ENCODE measurements around the gene DOK7.

DOK7 gene

GRCh38 chr4:3492741-3493719 lies 29.9 kb downstream of the DOK7 start:
- no peak for DNase-seq

- no peak for DNase-seq
Measured at GRCh38 chr4:3493720-3494461, 30.8 kb downstream of the DOK7 start.

DNA sequence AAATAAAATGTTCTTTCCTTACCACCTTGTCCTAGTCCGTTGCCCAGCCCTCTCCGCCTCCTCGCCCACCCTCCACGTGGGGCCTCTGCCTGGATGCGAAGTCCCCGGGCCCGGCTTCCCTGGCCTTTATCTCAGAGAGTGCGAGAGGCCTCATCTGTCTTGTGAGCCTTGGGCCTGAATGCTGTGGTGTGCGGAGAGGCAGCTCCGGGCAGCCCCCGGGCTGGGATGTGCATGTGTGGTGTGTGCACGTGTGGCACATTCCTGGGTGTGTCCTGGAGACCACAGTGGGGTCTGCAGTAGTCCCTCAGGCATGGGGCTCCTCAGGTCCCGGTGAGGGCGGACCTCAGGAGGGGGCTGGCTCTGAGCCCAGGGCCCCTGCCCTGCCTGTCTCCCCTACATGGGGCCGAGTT lies 31.4 kb downstream of the DOK7 start:
- DNase-seq: no peak

DNA sequence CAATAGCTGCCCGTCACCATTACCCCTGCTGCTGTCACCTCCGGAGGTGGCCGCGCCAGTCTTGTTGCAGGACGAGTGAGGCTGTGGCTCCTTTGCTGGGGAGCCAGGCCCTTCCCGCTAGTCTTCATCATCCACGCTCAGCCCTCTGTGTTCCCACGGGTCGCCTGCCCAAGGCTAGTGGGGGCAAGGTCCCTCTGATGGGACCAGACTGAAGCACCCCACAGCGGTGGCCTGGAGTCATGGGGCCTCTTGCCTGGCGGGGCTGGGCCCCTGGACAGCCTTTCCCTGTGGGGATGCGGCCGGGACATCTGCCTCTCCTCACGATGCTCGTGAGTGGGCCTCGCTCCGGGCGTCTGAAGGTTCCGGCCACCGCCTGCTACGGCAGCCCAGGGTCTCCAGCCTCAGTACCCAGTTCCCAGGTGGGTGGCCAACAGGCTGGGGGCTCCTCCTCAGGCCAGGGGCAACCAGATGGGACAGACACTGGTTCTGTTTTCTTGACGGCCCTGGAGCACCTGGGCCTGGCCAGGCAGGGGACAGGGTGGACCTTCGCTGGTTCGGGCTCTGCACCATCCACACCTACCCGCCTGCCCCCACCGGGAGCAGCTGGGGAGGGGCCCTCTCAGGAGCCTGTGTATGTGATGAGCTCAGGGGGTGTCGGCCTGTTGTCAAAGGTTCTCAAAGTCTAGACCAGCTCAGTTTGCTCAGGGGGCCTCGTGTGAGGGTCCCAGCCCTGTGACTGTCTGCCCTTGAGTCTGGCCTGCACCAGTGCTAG lies 32.3 kb downstream of the DOK7 start:
- no peak for DNase-seq

DNA sequence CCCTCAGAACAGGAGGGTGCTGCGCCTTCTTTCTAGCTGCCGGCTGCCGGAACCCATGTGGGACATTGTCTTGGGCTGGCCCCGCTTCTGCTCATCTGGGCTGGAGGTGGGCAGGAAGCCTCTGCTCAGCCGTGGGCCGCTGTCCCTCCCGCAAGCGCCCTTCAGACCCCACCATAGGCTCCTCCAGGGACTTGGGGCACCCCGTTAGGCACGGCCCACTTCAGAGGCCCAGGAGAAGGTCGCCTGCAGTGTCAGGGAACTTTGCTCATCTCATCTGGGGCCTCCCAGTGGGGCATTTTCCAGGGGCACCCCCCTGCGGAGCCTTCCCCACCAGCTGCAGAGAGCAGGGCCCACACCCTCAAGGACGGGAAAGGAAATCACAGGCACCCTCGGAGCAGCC lies 32.9 kb downstream of the DOK7 start:
- DNase-seq: no peak

DNA sequence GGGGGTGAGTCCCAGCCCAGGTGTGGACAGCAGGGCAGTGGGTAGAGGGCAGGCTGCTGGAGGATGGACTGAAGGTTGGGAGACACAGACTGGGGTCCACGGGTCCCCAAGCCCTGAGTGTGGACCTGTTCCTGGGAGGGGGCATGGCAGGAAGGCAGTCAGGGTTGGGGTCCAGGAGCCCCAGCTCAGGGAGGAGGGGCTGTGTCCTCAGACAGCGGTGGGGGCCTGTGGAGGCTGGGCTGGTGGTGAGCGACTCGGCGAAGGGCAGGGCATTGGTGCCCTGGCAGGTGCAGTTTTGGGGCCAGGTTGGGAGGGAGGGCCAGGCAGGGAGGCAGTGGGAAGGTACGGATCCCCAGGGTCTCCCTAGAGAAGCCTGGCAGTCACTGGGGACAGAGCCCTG lies 34.0 kb downstream of the DOK7 start:
- DNase-seq: no peak

DNA sequence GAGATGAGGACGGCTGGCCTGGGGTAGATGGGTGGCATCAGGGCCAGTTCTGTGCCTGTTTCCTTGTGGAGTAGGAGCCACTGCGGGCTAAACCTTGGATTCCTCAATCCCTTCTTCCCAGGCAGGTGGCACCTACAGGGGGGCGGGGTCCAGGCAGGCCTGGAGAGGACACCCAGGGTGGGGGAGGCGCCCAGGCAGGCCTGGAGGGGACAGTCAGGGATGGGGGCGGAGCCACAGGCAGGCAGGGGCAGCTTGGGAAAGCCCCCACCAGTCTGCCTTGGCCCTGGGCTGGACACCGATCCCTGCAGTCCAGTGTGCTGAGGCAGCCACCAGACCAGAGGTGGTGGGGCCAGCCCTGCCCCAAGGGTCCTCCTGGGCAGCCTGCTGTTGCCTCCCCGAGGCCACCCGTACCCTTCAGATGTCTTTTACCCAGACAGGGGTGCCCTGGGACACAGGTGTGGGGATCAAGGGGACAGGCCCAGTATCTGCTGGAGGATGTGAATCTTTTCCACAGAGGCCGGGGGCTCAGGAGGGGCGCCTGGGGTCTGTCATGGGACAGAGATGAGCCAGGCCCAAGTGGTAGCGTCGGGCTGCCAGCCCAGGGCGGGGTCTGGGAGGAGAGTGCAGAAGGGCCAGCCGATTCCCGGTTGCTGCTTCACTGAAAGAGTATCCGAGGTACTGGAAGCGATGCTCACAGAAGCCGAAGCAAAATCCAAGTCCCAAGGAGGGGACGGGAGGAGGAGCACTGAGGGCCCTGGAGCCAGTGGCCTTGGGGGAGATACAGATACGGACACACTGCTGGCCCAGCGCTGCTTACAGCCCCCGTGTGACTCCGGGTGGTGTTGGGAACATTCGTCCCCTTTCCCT lies 34.6 kb downstream of the DOK7 start:
- DNase-seq: no peak

DNA sequence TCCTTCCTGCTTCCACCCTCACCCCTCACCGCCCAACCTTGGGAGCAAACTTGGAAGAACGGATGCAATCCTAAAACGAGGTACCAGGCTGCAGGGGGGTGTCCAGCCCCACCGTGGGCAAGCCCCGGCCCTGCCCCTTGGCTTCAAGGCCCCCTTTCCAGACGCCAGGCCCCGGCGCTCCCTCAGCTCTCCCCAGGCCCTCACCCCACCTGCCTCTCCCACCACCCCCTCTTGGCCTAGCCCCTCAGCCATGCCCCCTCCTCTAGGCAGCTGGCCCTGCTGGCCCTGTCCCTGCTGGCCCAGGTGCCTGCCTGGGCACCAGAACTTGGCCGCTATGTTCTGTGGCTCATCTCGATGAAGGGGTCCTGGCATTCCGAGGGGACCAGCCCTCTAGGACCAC lies 35.3 kb downstream of the DOK7 start:
- no peak for DNase-seq

GRCh38 chr4:3498901-3499510 lies 35.9 kb downstream of the DOK7 start:
- DNase-seq: no peak

GRCh38 chr4:3499710-3500109 lies 36.6 kb downstream of the DOK7 start:
- DNase-seq: no peak

DNA sequence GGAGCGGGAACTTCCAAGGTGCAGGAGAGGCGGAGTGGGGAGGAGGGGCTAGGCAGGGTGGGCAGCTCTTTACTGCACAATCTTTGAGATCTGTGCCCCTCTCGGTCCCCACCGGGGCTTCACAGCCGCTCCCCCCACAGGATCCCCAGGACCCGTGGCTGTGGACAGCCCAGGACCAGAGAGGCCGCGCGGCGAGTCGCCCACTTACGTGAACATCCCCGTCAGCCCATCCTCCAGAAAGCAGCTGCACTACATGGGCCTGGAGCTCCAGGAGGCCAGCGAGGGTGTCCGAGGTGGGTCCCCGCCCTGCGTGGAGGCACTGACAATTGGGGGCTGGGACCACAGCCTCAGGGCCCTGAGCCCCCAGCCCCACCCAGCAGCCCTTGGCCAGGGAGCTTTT lies 37.0 kb downstream of the DOK7 start:
- no peak for DNase-seq

- DNase-seq: no peak
Measured at GRCh38 chr4:3500634-3501101, 37.6 kb downstream of the DOK7 start.

DNA sequence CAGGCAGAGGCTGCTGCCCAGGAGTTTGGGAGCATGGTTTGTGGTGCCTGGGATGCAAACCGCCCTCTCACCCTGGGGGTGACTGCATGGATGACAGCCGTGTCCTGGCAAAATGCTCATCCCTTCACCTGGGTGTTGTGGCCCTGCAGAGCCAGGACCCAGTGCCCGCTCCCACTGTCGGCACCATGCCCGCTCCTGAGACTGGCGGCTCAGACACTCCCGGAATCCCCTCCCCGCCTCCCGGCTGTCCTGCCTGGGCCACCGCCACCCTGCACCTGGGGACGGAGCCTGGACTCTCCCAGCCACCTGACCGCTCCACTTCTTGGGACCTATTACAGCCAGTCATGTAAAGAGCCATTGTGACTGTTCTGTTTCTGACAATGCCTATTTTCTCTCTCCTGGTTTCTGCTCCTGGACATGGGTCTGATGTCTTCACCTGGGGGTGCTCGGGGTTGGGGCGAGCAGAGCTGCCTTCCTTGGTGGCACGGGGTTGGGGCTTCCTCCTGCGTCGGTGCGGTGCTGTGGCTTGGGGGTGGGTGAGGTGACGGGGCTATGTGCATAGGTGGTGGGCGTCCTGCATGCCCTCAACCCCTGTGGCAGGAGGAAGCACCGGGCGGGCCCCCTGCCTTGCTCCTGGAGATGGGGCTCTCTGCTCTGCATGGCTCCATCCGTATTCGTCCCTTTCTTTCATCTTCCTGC lies 38.2 kb downstream of the DOK7 start:
- no peak for DNase-seq

- DNase-seq: no peak
Measured at GRCh38 chr4:3501825-3502425, 38.8 kb downstream of the DOK7 start.

- no peak for DNase-seq
Measured at GRCh38 chr4:3502941-3503936, 40.1 kb downstream of the DOK7 start.

DNA sequence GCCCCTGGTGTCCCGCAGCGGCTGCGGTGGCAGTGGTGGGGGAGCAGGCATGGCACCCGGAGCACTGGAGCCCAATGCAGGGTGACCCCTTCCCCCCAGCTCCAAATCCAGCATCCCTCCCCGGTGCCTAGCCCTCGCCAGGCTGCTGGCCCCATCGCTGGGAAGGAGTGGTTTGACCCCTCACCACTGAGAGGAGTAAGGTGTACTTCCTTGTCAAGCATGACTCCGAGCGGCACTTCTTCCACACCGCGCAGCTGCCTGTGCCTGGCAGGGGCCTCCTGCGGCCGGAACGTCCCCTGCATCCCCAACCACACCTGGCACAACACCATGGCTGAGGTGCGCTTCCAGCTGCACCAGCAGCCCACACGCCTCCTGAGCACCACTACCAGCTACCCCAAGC lies 42.1 kb downstream of the DOK7 start:
- no peak for DNase-seq

GRCh38 chr4:3508542-3508941 lies 45.4 kb downstream of the DOK7 start:
- DNase-seq: no peak

DNA sequence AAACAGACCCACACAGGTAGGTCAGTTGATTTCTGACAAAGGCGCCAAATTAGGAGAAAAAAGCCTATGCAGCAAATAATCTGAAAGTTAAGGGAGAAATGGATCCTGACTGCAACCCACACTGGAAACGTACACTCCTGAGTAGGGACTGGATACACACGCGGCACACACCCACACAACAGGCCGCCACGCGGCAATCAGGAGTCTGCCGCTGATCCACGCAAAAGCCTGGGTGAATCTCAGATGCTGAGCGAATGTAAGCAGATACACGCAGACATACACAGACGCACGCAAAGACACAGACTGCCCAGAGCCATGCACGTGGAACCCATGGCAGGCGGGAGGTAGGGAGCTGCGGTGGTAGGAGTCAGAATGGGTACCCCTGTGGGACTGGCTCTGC lies 47.4 kb downstream of the DOK7 start:
- DNase-seq: no peak

GRCh38 chr4:3511187-3511586 lies 48.1 kb downstream of the DOK7 start:
- DNase-seq: no peak
